ENCODE data around the gene EYA3.

Gene EYA3

DNA sequence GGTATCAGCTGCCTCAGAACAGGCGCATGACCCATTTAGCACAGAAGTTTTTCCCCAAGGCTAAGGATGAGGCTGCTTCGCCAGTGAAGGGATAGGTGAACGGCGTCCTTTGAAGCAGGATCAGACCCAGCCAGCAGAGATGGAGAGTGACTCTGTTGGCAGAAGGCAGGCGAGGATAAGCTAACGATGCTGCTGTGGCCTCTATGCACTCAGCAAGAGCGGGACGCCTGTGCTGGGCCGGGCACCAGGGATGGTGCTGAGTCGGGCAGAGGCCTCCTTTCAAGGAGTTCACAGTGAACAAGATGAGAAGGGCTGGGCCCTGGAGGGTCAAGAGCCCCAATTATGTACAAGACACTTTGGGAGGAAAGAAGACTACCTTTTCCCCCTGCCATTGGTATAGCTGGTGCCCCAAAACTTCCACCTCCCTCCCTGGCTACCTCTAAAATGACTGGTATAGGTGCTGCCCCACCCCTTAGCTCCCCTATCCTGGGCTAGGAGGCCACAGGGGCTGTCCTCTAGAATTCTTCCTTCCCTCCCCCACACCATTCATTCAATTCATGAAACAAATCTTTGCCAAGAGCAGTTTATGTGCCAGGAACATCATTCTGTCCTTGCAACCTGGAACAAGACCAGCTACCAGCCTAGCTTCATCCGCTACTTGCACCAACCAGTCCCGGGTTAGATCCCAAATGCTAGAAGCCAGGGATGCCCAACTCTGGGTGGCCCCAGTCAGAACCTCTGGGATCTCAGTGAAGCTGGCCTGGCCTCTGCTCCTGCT, 121.1 kb downstream of the EYA3 start:
- no peak for DNase-seq

GRCh38 chr1:27966402-27967105, 121.9 kb downstream of the EYA3 start:
- no peak for DNase-seq

GRCh38 chr1:27963393-27963792, 125.0 kb downstream of the EYA3 start:
- no peak for DNase-seq

- DNase-seq, result no peak
Observed at GRCh38 chr1:27961646-27962221, 126.7 kb downstream of the EYA3 start.

- no peak for DNase-seq
Observed at GRCh38 chr1:27960762-27961645, 127.4 kb downstream of the EYA3 start.

- DNase-seq, result peak; percentile 90
Observed at GRCh38 chr1:27959792-27960603, 128.4 kb downstream of the EYA3 start, which contains the start of gene XKR8. XKR8 (plus strand) TSS chr1:27959973; CDS start chr1:27960070, 97 bp downstream.

DNA sequence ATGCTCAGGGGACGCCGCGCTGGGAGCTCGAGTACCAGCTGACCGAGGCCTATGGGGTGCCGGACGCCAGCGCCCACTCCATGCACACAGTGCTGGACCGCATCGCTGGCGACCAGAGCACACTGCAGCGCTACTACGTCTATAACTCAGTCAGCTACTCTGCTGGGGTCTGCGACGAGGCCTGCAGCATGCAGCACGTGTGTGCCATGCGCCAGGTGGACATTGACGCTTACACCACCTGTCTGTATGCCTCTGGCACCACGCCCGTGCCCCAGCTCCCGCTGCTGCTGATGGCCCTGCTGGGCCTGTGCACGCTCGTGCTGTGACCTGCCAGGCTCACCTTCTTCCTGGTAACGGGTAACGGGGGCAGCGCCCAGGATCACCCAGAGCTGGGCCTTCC, 129.9 kb downstream of the EYA3 start:
- DNase-seq, result no peak

GRCh38 chr1:27957655-27958054, 130.8 kb downstream of the EYA3 start:
- DNase-seq, result no peak

DNA sequence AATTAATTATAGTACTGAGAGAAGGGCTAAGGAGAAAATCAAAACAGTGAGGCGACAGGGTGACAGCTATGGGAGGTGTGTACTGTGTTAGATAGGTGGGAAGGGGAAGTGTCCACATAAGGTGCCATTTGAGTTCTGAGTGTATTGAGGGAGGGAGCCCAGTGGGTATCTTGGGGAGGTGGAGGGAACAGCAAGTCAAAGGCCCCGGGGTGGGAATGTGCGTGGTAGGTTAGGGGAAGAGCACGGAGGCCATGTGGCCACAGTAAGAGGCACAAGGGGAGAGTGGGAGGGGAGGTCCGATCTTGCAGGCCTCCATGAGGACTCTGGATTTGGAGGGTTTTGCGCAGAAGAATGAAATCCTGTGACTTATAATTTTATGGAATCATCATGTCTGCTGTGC, 131.6 kb downstream of the EYA3 start:
- DNase-seq, result no peak

GRCh38 chr1:27955076-27955475, 133.3 kb downstream of the EYA3 start:
- DNase-seq, result no peak

- no peak for DNase-seq
Observed at GRCh38 chr1:27954186-27954585, 134.2 kb downstream of the EYA3 start.

GRCh38 chr1:27952147-27952546, 136.3 kb downstream of the EYA3 start:
- no peak for DNase-seq

GRCh38 chr1:27951396-27951795, 137.0 kb downstream of the EYA3 start:
- DNase-seq, result no peak

GRCh38 chr1:27949027-27949426, 139.4 kb downstream of the EYA3 start:
- no peak for DNase-seq

DNA sequence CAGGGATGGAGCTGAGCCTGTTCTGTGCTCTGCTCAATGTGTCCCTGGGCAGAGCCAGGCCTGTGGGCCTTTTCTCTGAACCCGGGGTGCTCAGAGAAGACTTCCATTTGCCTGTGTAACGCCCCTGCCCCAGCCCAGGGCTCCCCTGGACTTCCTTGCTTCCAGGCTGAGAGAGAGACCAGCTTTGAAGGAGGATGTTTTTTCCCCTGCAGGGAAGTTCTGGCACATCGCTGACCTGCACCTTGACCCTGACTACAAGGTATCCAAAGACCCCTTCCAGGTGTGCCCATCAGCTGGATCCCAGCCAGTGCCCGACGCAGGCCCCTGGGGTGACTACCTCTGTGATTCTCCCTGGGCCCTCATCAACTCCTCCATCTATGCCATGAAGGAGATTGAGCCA, 143.4 kb downstream of the EYA3 start:
- DNase-seq, result no peak

DNA sequence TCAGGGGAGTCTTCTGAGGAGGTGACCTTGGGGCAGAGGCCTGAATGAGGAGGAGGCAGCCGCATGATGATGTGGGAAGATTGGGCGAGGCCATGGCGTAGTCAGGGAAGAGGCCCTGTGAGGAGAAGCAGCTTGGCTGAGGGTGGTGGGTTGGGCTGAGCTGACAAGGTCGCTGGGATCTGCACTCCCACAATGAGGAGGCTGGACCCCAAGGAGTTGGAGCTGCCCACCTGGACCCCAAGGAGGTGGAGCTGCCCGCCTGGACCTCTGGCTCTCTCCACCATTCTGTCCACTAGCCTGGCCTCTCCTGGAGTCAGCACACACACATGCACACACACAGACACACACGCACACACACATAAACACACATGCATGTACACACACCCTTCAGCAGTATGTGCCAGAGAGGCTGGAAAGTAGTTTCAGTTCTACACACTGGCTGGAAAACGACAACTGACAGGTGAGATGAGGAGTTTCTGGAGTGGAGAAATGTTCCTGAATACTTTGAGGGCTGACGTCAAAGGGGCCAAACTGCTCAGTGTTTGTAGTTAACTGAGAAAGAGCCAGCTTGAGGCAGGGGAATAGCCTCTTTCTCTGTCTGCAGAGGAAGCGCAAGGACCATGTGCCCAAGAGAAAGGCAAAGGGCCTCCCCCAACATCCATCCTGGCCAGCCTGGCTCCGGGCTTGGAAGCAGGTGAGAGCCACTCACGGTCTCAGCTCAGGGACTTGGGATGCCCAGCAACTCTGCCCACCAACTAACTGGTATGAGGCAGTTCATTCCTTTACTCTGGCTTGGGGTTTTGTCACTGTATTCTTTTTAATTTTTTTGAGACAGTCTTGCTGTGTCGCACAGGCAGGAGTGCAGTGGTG, 146.5 kb downstream of the EYA3 start:
- no peak for DNase-seq

- no peak for DNase-seq
Observed at GRCh38 chr1:27940870-27941560, 147.4 kb downstream of the EYA3 start.

- no peak for DNase-seq
Observed at GRCh38 chr1:27940297-27940696, 148.1 kb downstream of the EYA3 start.

DNA sequence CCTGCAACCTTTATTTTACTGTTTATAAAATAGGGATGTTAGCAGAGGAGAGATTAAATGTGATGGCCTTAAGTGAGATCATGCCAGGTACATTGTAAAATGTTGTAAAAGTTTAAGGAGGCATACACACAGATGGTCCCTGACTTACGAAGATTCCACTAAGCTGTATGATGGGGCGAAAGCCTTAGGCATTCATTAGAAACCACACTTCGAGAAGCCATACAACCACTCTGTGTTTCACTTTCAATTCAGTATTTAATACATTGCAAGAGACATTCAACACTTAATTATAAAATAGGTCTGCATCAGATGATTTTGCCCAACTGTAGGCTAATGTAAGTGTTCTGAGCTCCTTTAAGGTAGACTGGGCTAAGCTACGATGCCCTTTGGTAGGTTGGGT, 149.9 kb downstream of the EYA3 start:
- no peak for DNase-seq

- no peak for DNase-seq
Observed at GRCh38 chr1:27937524-27937836, 150.9 kb downstream of the EYA3 start.

DNA sequence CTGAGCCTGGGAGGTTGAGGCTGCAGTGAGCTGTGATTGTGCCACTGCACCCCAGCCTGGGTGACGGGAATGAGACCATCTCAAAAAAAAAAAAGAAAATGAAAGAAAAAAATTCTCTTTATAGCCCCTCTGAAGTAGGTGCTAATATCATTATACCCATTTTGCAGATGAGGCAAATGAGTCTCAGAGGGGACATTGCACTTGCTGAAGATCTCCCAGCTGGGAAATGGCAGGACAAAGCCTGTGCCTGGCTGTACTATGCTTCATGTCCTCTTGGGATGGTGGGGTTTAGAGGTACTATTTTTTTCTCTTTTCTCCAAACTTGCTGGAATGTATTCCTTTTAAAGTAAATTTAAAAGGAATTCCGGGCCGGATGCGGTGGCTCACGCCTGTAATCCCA, 152.0 kb downstream of the EYA3 start:
- no peak for DNase-seq
